NCI-H748 treated with DMSO at 0.1 percent for 48 hours (cell line): ENCODE results near the gene ZSCAN16.

Experiments used
- DNase-seq: peaks from one replicate; lab custom pipeline; 2025; lab: John Stamatoyannopoulos, UW

Gene ZSCAN16

GRCh38 chr6:28172006-28172405 lies 47.6 kb downstream of the ZSCAN16 start:
- DNase-seq = no peak

DNA sequence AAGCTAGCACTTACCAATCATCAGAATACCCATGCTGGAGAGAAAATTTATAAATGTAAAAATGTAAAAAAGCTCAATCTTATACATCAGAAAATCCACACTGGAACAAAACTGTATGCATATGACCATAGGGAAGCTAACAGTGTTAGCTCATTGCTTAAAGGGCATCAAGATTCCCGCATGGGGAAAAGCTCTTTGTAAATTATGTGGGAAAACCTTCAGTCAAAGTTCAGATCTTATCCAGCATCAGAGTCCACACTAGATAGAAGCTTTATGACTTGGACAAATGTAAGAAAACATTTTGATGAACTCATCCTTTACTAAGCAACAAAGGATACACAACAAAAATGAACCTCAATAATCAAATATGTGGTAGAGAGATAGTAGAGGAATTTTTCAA lies 52.0 kb downstream of the ZSCAN16 start:
- DNase-seq = no peak
